Psoas muscle (tissue), 8 donors: ENCODE data around the gene AGXT2. TPM values are rescaled to one million over a fixed set of nuclear protein-coding genes. Genes with fewer than 3 reads are reported as not detected.

Source experiments
- ATAC-seq, 4 donors: fragments of 200-7000 bp; cut with Tn5 transposase; one replicate each; pipeline ENCODE4 v1.9.1; 2020; ENCODE audit warnings: moderate library complexity in 3 of 4, mild to moderate bottlenecking in 2 of 4
- DNase-seq, 2 donors: peaks; one replicate each; pipeline ENCODE4 v3.0.0-alpha.2; 2020
- H3K27ac ChIP-seq: fragments of 200-600 bp; one replicate; pipeline ENCODE4 v1.8.0; 2022
- H3K27me3 ChIP-seq, 3 donors: fragments of 200-600 bp in 1 of 3; one replicate each; pipeline versions ENCODE4 v1.6.1 to v1.8.0; 2013 to 2022; ENCODE audit warnings: low read length in 2 of 3, mild to moderate bottlenecking in 2 of 3, moderate library complexity in 1 of 3; ENCODE audit not compliant: insufficient read depth in 3 of 3
- H3K36me3 ChIP-seq, 2 donors: fragments of 200-600 bp in 1 of 2; one replicate each; pipeline versions ENCODE4 v1.6.1 to v1.8.0; 2013 to 2022; ENCODE audit warnings: low read depth in 1 of 2, mild to moderate bottlenecking in 1 of 2, moderate library complexity in 1 of 2; ENCODE audit not compliant: insufficient read depth in 1 of 2
- H3K4me1 ChIP-seq: fragments of 200-600 bp; one replicate; pipeline ENCODE4 v1.8.0; 2022
- H3K4me3 ChIP-seq: fragments of 200-600 bp; one replicate; pipeline ENCODE4 v1.8.0; 2022; ENCODE audit warnings: mild to moderate bottlenecking
- H3K9me3 ChIP-seq: fragments of 200-600 bp; one replicate; pipeline ENCODE4 v1.8.0; 2022
- CTCF ChIP-seq: fragments of 200-600 bp; IDR thresholded peaks from one replicate; pipeline ENCODE4 v1.8.0; 2022; ENCODE audit warnings: antibody characterized with exemption
- WGBS, 3 donors: extraction: QIAGEN DNeasy Blood & Tissue Kit; methylation state at CpG; one replicate each; pipeline versions ENCODE4 v1.1.6 to v1.1.7; 2013; 5-methylcytosine and 5-hydroxymethylcytosine counted together
- intact Hi-C, 2 donors: fragments of 100-400 bp; cut with DNase I; formaldehyde crosslinking; loops; one replicate each; pipeline versions ENCODE4 v1.11.0 to v1.14.2; 2022
- polyA plus RNA-seq, 3 donors: library from polyadenylated mRNA; stranded (reverse); fragments of 200-250 nt; gene quantifications; one replicate each; pipeline ENCODE4 v1.2.3, GENCODE V29; 2013
- total RNA-seq, 4 donors: library from RNA; stranded (reverse); fragmentation: NEBNext Ultra II Directional in 2 of 4; extraction: Animal tissue kit (Norgen Biotek cat#: 25700) in 2 of 4; gene quantifications; one replicate each; pipeline versions ENCODE4 v1.2.1 to v1.2.4, GENCODE V29; 2021 to 2023
- donor health status: healthy with polysubstance abuse.
- donor health status: DM: no; HTN: no; CAD: no; lungs with moderate emphysema.
- donor health status: Bipolar disorder and iron deficiency.
- donor health status: healthy.
- donor health status: DM: yes; HTN: yes; CAD: no.
- donor health status: DM: no; HTN: no; CAD: no.
- donor health status: DM: no; HTN: no; CAD: no.
- donor health status: DM: yes; HTN: yes; CAD: no.

Gene AGXT2
- total and polyA plus RNA-seq, 7 donors, result not detected

DNA sequence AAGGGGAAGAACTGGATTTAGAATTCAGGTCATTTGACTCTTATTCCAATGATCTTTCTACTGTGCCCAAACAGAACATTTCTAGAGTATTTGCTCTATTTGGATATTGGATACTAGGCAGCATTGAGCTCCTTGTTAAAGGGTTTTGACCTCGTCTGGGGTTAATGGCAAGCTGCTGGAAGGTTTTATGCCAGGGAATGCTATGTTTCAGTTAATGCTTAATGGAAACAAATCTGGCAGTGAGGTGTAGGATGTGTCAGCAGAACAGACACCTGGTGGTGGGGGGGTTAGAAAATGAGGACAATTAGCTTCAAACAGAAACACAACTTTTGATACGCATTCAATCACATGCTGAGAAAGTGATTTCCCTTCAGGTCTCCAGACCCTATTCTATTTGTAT lies 51.5 kb downstream of the AGXT2 start:
- intact Hi-C loops, result no loop called here
- H3K36me3 ChIP-seq, result no peaks in the 10 kb centered on the region
- no peak for TF ChIP-seq CTCF
- ATAC-seq, result no peak
- no peak for DNase-seq
- H3K4me1 ChIP-seq, result no peaks in the 10 kb centered on the region
- no peaks in the 10 kb centered on the region for H3K9me3 ChIP-seq
- 61 to 65% (median 64%) methylated on average over 2 of the region's 2 CpGs for WGBS, 3 donors
- peaks cover 0 to 7% (median 0%) of the 10 kb centered on the region in 3 donors for H3K27me3 ChIP-seq
- H3K27ac ChIP-seq, result no peak overlapping the region
- H3K4me3 ChIP-seq, result no peak overlapping the region

DNA sequence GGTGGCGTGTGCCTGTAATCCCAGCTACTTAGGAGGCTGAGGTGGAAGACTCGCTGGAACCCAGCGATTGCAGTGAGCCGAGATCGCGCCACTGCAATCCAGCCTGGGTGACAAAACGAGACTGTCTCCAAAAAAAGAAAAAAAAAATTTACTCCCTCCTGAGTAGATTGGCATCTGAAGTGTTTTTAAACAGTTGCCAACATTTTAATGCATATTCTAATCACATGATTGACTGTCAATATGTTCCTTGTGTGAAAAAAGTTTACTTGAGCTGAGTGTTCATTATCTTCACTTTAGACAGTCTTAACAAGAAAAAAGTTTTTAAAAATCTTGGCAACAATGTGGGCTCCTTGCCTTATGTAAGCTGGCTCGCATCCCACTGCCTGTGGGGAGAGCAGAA lies 53.8 kb downstream of the AGXT2 start:
- no peak for ATAC-seq
- Histone ChIP-seq H3K36me3 (no peaks in the 10 kb centered on the region), H3K27me3 (peaks cover 0 to 7% (median 0%) of the 10 kb centered on the region in 3 donors), H3K27ac (no peak overlapping the region), H3K9me3 (no peaks in the 10 kb centered on the region), H3K4me1 (no peaks in the 10 kb centered on the region), H3K4me3 (no peak overlapping the region)
- DNase-seq, result no peak
- intact Hi-C loops, result no loop called here
- TF ChIP-seq CTCF, result no peak
- WGBS, 3 donors, result 72 to 73% (median 73%) methylated on average over 8 of the region's 8 CpGs

GRCh38 chr5:34991486-34992238 lies 56.1 kb downstream of the AGXT2 start:
- ATAC-seq, result no peak

GRCh38 chr5:34986965-34987364 lies 60.8 kb downstream of the AGXT2 start:
- TF ChIP-seq CTCF, result no peak
- DNase-seq (no peak), ATAC-seq (no peak)
- no peak overlapping the region for H3K27ac ChIP-seq
- H3K4me3 ChIP-seq, result no peak overlapping the region
- peaks cover 14% of the 10 kb centered on the region for H3K9me3 ChIP-seq
- no peaks in the 10 kb centered on the region for H3K36me3 ChIP-seq
- WGBS, 3 donors, result 79 to 88% (median 80%) methylated on average over 1 of the region's 1 CpG
- H3K4me1 ChIP-seq, result no peaks in the 10 kb centered on the region
- intact Hi-C loops, result no loop called here
- peaks cover 0 to 3% (median 0%) of the 10 kb centered on the region in 3 donors for H3K27me3 ChIP-seq

More at GRCh38 chr5:34991486-34992238, 56.1 kb downstream of the AGXT2 start:
- Histone ChIP-seq H3K27ac (no peak overlapping the region), H3K27me3 (peaks cover 0 to 7% (median 0%) of the 10 kb centered on the region in 3 donors), H3K36me3 (no peaks in the 10 kb centered on the region), H3K4me1 (no peaks in the 10 kb centered on the region), H3K4me3 (no peak overlapping the region), H3K9me3 (peaks cover 4% of the 10 kb centered on the region)
- TF ChIP-seq CTCF, result no peak
- DNase-seq, result no peak
- WGBS, 3 donors, result 77 to 83% (median 83%) methylated on average over 2 of the region's 2 CpGs
- intact Hi-C loops, result no loop called here

DNA sequence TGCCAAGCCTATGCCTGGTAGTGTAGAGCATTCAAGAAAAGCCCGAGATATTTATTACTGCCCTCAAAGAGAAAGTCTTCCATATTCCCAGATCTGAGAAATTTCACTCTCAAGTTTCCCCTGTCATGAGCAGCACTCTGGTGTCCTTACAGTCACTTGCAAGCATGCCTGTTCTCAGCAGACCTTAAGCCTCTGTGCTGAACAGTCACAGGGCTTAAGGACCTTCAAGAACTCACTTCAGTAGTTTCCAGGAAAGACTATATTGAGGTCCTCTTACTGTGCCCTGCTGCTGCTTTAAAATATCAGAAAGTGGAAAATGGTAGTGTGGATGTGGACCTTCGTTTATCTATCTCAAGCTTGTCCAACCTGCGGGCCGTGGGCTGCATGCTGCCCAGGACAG lies 64.9 kb downstream of the AGXT2 start:
- intact Hi-C loops, result no loop called here
- 80 to 88% (median 82%) methylated on average over 4 of the region's 4 CpGs for WGBS, 3 donors
- TF ChIP-seq CTCF, result no peak
- Histone ChIP-seq H3K4me3 (no peak overlapping the region), H3K27ac (no peak overlapping the region), H3K4me1 (no peaks in the 10 kb centered on the region), H3K27me3 (peaks cover 0 to 3% (median 0%) of the 10 kb centered on the region in 3 donors), H3K36me3 (no peaks in the 10 kb centered on the region), H3K9me3 (peaks cover 14% of the 10 kb centered on the region)
- ATAC-seq (no peak), DNase-seq (no peak)
